CD4-positive, alpha-beta T cell (primary cell): Measurements from ENCODE around the gene PSMB2. TPM values are rescaled to one million over a fixed set of nuclear protein-coding genes. Genes with fewer than 3 reads are reported as not detected.
A peak's percentile ranks its signal among the peaks of the same experiment; 100 is the strongest.

Experiments used
- ATAC-seq: fragments of 200-7000 bp; cut with Tn5 transposase; one replicate; pipeline ENCODE4 v1.10.0; 2022; ENCODE audit warnings: mild to moderate bottlenecking; ENCODE audit not compliant: poor library complexity
- CTCF ChIA-PET: fragments of 350-600 bp; sonication (Branson Sonifier 250); formaldehyde crosslinking; loops from one replicate; lab custom pipeline; 2021; ENCODE audit warnings: antibody characterized with exemption, inconsistent platforms; lab: Charles Lee
- POLR2A ChIA-PET: fragments of 350-600 bp; sonication (Branson Sonifier 250); formaldehyde crosslinking; loops from one replicate; lab custom pipeline; 2021; ENCODE audit warnings: antibody characterized with exemption, inconsistent platforms; lab: Charles Lee
- DNase-seq, 14 experiments: peaks; one replicate each; pipeline ENCODE4 v3.0.0-alpha.2; 2013 to 2020; ENCODE audit warnings: mixed read lengths in 2 of 14
- H3K27ac ChIP-seq, 2 donors: one replicate each; pipeline versions ENCODE4 v1.5.1 to v1.7.0; 2013; ENCODE audit warnings: low read length in 2 of 2, low read depth in 1 of 2, mild to moderate bottlenecking in 1 of 2
- H3K27me3 ChIP-seq, 2 experiments: 1 replicate in 1 of 2; 2 replicates in 1 of 2; pipeline versions ENCODE4 v1.6.1 to v1.7.0; 2013; ENCODE audit warnings: low read length in 2 of 2, control low read depth in 1 of 2, mild to moderate bottlenecking in 1 of 2, moderate library complexity in 1 of 2; ENCODE audit not compliant: insufficient read depth in 2 of 2, control insufficient read depth in 1 of 2
- H3K36me3 ChIP-seq: one replicate; pipeline ENCODE4 v1.6.1; 2013; ENCODE audit warnings: low read length, control low read depth; ENCODE audit not compliant: insufficient read depth
- H3K4me1 ChIP-seq: one replicate; pipeline ENCODE4 v1.6.1; 2013; ENCODE audit warnings: low read length, control low read depth; ENCODE audit not compliant: insufficient read depth
- H3K4me3 ChIP-seq: one replicate; pipeline ENCODE4 v1.5.1; 2013; ENCODE audit warnings: mild to moderate bottlenecking, low read length, moderate library complexity
- H3K9me3 ChIP-seq, 2 experiments: 1 replicate in 1 of 2; 2 replicates in 1 of 2; pipeline versions ENCODE4 v1.6.1 to v1.7.0; 2013; ENCODE audit warnings: low read length in 2 of 2, mild to moderate bottlenecking in 2 of 2, control low read depth in 1 of 2, moderate library complexity in 1 of 2; ENCODE audit not compliant: control insufficient read depth in 1 of 2, insufficient read depth in 1 of 2
- H3K27ac Mint-ChIP-seq: one replicate; pipeline ENCODE4 v1.8.0; 2020; ENCODE audit warnings: mixed read lengths
- H3K27me3 Mint-ChIP-seq: one replicate; pipeline ENCODE4 v1.8.0; 2021; ENCODE audit warnings: mixed read lengths
- H3K36me3 Mint-ChIP-seq: one replicate; pipeline ENCODE4 v1.8.0; 2021; ENCODE audit warnings: low read depth, mixed read lengths
- H3K4me1 Mint-ChIP-seq: one replicate; pipeline ENCODE4 v1.8.0; 2021; ENCODE audit warnings: low read depth, mixed read lengths
- H3K4me3 Mint-ChIP-seq: one replicate; pipeline ENCODE4 v1.8.0; 2020; ENCODE audit warnings: mild to moderate bottlenecking, mixed read lengths
- H3K9me3 Mint-ChIP-seq: one replicate; pipeline ENCODE4 v1.8.0; 2020; ENCODE audit warnings: mixed read lengths
- intact Hi-C, 2 experiments: fragments of 100-400 bp; cut with DNase I in 1 of 2; cut with micrococcal nuclease in 1 of 2; formaldehyde crosslinking; loops; one replicate each; pipeline versions ENCODE4 v1.15.1 to v1.9.0; 2023 to 2025; cut with DNase I, micrococcal nuclease
- total RNA-seq, 174 experiments: library from RNA in 2 of 174; stranded (reverse) in 2 of 174; gene quantifications; one replicate each; pipeline ENCODE4 v1.2.3 and lab custom pipeline; 2021 to 2026
- TF ChIP-seq, protein P1 (sequence below): fragments of 200-600 bp; IDR thresholded peaks from one replicate; pipeline ENCODE4 v1.8.0; 2022; ENCODE audit warnings: antibody characterized with exemption, mild to moderate bottlenecking

The PSMB2 gene
- total RNA-seq, 2 experiments from 2014 or later = 34.0 to 35.3 TPM

DNA sequence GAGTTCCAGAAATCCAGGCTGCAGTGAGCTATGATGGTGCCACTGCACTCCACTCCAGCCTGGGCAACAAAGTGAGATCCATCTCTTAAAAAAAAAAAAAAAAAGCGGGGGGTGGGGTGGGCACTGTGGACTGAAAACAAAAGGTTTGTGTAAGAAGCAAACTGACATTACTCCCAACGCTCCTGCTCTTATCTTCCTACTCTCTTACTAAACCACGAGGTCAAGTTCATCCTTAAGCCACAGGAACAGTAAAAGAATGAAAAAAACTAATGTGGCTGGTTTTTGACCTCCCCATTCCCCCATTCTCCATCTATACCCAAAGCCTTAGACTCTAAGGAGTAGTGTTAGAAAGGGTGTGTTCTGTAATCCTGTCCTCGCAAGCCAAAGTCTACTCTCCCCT lies 37.4 kb downstream of the PSMB2 start:
- H3K9me3 Mint-ChIP-seq = no peaks in the 10 kb centered on the region
- ChIA-PET CTCF (no interaction called here), POLR2A (no interaction called here)
- H3K9me3 ChIP-seq = no peaks in the 10 kb centered on the region
- H3K36me3 ChIP-seq = peaks cover 71% of the 10 kb centered on the region
- no peak overlapping the region for H3K4me3 ChIP-seq
- H3K4me3 Mint-ChIP-seq = no peak overlapping the region
- no peaks in the 10 kb centered on the region for H3K27me3 ChIP-seq
- ATAC-seq (no peak), DNase-seq (no peak)
- no peaks in the 10 kb centered on the region for H3K4me1 ChIP-seq
- H3K27ac Mint-ChIP-seq = no peak overlapping the region
- H3K36me3 Mint-ChIP-seq = peaks cover 94% of the 10 kb centered on the region
- H3K4me1 Mint-ChIP-seq = peaks cover 6% of the 10 kb centered on the region
- no peaks in the 10 kb centered on the region for H3K27me3 Mint-ChIP-seq
- TF ChIP-seq, protein P1, sequence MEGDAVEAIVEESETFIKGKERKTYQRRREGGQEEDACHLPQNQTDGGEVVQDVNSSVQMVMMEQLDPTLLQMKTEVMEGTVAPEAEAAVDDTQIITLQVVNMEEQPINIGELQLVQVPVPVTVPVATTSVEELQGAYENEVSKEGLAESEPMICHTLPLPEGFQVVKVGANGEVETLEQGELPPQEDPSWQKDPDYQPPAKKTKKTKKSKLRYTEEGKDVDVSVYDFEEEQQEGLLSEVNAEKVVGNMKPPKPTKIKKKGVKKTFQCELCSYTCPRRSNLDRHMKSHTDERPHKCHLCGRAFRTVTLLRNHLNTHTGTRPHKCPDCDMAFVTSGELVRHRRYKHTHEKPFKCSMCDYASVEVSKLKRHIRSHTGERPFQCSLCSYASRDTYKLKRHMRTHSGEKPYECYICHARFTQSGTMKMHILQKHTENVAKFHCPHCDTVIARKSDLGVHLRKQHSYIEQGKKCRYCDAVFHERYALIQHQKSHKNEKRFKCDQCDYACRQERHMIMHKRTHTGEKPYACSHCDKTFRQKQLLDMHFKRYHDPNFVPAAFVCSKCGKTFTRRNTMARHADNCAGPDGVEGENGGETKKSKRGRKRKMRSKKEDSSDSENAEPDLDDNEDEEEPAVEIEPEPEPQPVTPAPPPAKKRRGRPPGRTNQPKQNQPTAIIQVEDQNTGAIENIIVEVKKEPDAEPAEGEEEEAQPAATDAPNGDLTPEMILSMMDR = no peak
- H3K27ac ChIP-seq = no peak overlapping the region
- intact Hi-C loops = no loop called here

GRCh38 chr1:35603468-35603867 lies 37.9 kb downstream of the PSMB2 start:
- ChIA-PET POLR2A (no interaction called here), CTCF (no interaction called here)
- no peaks in the 10 kb centered on the region for H3K9me3 ChIP-seq
- TF ChIP-seq, protein P1 = no peak
- H3K4me3 ChIP-seq = no peak overlapping the region
- no peaks in the 10 kb centered on the region for H3K27me3 ChIP-seq
- peak overlapping the region; percentile 4 for H3K4me3 Mint-ChIP-seq
- H3K36me3 ChIP-seq = peaks cover 67% of the 10 kb centered on the region
- no peaks in the 10 kb centered on the region for H3K4me1 ChIP-seq
- H3K27me3 Mint-ChIP-seq = no peaks in the 10 kb centered on the region
- H3K4me1 Mint-ChIP-seq = peaks cover 6% of the 10 kb centered on the region
- intact Hi-C loops = no loop called here
- H3K9me3 Mint-ChIP-seq = no peaks in the 10 kb centered on the region
- H3K27ac Mint-ChIP-seq = no peak overlapping the region
- ATAC-seq = no peak
- peaks cover 89% of the 10 kb centered on the region for H3K36me3 Mint-ChIP-seq
- H3K27ac ChIP-seq = no peak overlapping the region
- no peak for DNase-seq

- Mint-ChIP-seq H3K4me1 (no peaks in the 10 kb centered on the region), H3K27ac (no peak overlapping the region), H3K27me3 (no peaks in the 10 kb centered on the region), H3K4me3 (no peak overlapping the region), H3K9me3 (no peaks in the 10 kb centered on the region), H3K36me3 (peaks cover 60% of the 10 kb centered on the region)
- H3K27me3 ChIP-seq = no peaks in the 10 kb centered on the region
- ATAC-seq (no peak), DNase-seq (no peak)
- TF ChIP-seq, protein P1 = no peak
- H3K27ac ChIP-seq = no peak overlapping the region
- CTCF ChIA-PET = no interaction called here
- no peaks in the 10 kb centered on the region for H3K9me3 ChIP-seq
- no peak overlapping the region for H3K4me3 ChIP-seq
- intact Hi-C loops = no loop called here
- no peaks in the 10 kb centered on the region for H3K4me1 ChIP-seq
- peaks cover 46% of the 10 kb centered on the region for H3K36me3 ChIP-seq
- POLR2A ChIA-PET = interaction anchor here (0.8 kb wide), 1 partner anchor 22 kb away, joined by 3 read pairs; no protein-coding TSS in a partner anchor
These were observed 40.7 kb downstream of the PSMB2 start for GRCh38 chr1:35600593-35600992.
